Fibroblast of pulmonary artery (primary cell): ENCODE results near the gene BDNF.

Experiments
- DNase-seq: peaks from one replicate; pipeline ENCODE4 v3.0.0-alpha.2; 2010; ENCODE audit warnings: low read depth
- H3K4me3 ChIP-seq: replicated peaks from 2 replicates; pipeline ENCODE4 v1.5.1; 2011; ENCODE audit warnings: low read depth, mild to moderate bottlenecking, control low read depth, low read length, moderate library complexity
- TF ChIP-seq, protein P1 (sequence below): IDR thresholded peaks from 2 replicates; pipeline ENCODE4 v1.5.1; 2011; ENCODE audit warnings: mild to moderate bottlenecking, control low read depth, low read length, inconsistent platforms; ENCODE audit errors: missing control alignments

Gene BDNF

DNA sequence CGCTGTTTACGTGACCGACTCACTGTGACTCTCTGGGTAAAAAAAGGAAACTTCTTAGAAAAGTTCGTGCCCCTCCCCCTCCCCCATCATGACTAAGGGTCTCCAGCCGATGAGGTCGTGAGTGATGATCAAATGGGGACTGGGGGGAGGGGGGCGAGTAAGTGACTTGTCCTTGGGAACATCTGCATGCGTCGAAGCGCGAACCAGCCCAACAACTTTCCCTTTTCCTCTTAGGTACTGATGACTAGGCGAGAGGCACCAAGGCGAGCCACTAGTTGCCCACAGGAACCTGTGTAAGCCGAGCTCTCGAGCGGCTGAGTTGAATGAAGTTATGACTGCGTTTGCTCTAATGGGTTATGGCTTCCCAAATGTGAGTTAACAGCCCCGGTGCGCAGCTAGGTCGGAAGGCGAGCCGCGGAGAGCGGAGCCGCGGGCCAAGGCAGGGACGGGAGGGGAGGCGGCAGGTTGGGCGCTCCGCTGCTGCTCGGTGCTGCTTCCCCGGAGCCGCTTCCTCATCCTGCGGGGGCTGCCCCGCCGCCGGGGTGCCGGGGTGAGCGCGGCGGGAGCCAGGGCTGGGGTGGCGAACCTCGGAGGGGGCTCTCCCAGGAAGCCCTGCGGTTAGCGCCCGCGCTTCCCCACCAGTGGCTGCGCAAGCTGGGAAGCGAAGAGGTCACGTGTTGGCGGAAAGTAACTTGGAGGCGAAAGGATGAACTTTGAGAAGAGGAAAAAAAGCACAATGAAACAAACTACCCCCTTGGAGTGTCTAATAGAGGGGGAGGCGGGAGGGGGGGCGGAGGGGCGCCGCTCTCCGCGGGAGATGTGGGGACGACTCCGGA lies 22.1 kb upstream of the BDNF start:
- peak overlapping the region; percentile 55 for H3K4me3 ChIP-seq
- TF ChIP-seq, protein P1, sequence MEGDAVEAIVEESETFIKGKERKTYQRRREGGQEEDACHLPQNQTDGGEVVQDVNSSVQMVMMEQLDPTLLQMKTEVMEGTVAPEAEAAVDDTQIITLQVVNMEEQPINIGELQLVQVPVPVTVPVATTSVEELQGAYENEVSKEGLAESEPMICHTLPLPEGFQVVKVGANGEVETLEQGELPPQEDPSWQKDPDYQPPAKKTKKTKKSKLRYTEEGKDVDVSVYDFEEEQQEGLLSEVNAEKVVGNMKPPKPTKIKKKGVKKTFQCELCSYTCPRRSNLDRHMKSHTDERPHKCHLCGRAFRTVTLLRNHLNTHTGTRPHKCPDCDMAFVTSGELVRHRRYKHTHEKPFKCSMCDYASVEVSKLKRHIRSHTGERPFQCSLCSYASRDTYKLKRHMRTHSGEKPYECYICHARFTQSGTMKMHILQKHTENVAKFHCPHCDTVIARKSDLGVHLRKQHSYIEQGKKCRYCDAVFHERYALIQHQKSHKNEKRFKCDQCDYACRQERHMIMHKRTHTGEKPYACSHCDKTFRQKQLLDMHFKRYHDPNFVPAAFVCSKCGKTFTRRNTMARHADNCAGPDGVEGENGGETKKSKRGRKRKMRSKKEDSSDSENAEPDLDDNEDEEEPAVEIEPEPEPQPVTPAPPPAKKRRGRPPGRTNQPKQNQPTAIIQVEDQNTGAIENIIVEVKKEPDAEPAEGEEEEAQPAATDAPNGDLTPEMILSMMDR, result no peak
- DNase-seq, result peak; percentile 47

DNA sequence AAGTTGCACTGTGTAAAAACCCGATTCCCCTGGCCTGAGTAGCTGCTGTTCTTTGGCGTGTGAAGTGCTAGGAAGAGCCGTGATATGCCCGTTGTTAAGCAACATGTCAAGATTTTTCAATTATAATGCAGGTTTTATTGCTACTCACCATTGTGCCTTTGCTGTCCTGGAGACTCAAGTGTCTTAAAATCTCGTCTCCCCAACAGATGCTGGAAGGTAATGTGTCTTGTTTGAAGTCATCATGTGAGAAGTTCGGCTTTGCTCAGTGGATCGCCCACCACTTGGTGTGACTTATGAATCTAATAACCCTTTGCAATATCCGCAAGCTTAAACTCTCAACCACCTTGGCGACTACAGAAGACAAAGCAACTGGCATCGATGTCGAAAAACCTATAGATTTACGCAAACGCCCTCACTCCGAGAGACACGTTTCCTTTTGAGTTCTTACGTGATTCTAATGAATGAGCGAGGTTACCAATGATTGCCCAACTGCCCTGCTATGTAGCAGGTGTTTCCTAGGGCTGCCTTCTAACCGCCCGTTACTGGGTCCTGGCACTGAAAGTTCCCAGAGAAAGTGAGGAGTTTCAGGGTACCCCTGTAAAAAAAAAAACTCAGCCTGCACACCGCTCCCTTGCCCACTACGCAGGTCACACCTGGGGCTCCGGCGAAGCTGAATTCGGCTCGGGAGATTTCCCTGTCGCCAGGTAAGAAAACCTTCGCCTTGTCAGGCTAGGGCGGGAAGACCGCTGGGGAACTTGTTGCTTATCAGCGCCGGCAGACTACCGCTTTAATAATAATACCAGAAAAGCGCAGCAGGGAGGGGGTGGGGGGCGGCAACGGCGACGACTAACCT lies 21.2 kb upstream of the BDNF start:
- no peak for DNase-seq
- TF ChIP-seq, protein P1, result no peak
- peak overlapping the region; percentile 55 for H3K4me3 ChIP-seq

DNA sequence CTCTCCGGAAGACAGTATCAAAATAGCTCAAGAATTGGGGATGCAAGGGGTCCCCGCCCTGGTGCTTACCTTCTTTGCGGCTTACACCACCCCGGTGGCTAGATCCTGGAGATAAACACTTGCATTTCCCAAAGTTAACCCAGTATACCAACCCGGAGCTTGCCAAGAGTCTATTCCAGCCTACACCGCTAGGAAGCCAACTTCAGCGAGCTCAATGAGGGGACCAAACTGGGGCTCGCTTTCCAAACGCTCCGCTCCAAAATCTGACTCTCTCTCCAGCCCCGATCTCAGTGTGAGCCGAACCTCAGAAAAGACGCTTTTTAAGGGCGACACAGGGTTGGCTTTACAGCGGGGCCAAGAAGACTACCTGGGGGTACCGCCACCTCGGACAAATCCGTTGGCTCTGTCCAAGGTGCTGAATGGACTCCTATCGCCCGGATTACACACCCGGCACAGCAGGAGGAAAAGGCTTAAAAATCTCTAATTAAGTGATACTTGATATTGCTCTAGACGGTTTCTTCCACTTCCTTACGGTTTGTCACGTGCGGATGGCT lies 20.1 kb upstream of the BDNF start:
- TF ChIP-seq, protein P1, result peak; percentile 32
- H3K4me3 ChIP-seq, result no peak overlapping the region
- DNase-seq, result peak; percentile 72

DNA sequence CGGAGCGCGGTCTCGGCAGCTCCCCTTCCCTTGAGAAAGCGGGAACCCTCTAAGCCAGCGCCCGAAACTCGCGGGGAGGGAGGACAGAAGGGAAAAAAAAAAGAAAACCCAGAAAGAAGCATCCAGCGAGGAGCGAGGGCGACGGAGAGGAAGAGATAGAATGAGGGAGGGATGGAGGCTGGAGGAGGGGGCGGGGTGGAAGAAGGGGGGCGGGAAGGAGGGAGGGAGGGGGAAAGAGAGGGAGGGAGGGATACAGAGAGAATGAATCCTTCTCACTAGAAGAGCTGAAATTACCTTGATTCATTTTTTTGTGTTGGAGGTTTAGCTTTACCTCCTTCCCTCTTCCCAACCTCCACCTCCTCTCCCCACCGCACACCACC lies 19.3 kb upstream of the BDNF start:
- H3K4me3 ChIP-seq, result peak overlapping the region; percentile 71
- TF ChIP-seq, protein P1, result no peak
- DNase-seq, result no peak

DNA sequence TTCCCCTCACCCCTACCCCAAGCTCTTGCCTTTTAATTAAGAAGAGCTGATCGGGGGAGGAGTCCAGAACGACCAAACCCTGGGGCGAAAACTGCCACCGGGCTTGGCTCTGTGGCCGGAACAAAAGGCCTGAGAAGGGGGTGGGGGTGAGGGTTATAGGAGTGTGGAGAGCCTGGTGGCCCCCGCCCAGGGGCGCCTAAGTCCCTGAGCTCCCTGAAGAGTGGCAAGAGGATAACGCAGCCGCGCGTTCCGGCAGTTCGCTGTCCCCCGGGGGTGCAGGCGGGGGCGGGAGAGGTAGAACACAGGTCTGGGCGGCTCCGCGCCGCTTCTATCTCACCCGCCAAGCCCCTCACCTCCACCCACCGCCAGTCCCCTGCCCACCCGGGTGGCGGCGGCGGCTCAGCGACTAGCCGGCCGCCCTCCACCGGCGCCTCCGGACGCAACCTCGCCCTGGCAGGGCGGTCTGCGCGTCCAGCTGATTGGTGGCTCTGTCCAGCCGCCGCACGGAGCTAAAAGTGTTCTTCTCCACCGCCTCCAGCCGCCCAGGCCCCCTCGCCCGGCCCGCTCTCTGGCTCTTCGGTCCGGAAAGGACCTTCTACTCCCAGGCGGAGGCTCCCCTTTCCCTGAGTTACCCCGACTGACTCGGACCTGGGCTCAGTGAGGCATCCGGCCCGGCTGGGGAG lies 18.7 kb upstream of the BDNF start:
- peak; percentile 55 for DNase-seq
- TF ChIP-seq, protein P1, result no peak
- H3K4me3 ChIP-seq, result peak overlapping the region; percentile 71

DNA sequence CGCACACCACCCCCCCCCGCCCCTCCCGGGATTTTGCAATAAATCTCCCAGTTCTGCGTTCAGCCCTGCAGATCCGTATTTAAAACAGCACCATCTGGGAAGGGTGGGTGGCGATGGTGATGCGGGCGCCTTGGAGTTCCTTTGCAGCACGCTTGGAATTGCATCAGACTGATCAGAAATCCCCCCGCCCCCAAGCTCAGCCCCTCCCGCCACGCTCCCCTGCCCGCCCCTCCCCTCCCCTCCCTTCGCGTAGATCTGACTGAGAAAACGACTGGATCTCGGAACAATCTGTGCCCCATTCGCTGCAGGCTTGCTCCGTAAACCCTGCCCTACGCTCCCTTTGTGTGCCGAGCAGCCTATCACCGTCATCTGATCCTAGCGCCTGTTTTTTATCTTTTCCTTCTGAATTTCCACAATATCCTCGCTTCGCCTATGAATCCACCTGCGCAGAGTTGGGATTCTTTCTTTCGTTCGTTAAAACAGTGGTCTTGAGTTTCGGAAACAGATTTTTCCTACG lies 18.1 kb upstream of the BDNF start:
- H3K4me3 ChIP-seq, result peak overlapping the region; percentile 71

More for the DNA sequence above, 18.1 kb upstream of the BDNF start:
- TF ChIP-seq, protein P1, result no peak
- peak; percentile 86 for DNase-seq
